GM21786 (cell line): ENCODE results near the gene RRAGA.
A peak's percentile ranks its signal among the peaks of the same experiment; 100 is the strongest.

ENCODE experiments used
- ATAC-seq: cut with Tn5 transposase; IDR thresholded peaks from one replicate; pipeline ENCODE4 v1.9.1; 2021; ENCODE audit not compliant: unreplicated experiment

RRAGA gene, protein sequence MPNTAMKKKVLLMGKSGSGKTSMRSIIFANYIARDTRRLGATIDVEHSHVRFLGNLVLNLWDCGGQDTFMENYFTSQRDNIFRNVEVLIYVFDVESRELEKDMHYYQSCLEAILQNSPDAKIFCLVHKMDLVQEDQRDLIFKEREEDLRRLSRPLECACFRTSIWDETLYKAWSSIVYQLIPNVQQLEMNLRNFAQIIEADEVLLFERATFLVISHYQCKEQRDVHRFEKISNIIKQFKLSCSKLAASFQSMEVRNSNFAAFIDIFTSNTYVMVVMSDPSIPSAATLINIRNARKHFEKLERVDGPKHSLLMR

DNA sequence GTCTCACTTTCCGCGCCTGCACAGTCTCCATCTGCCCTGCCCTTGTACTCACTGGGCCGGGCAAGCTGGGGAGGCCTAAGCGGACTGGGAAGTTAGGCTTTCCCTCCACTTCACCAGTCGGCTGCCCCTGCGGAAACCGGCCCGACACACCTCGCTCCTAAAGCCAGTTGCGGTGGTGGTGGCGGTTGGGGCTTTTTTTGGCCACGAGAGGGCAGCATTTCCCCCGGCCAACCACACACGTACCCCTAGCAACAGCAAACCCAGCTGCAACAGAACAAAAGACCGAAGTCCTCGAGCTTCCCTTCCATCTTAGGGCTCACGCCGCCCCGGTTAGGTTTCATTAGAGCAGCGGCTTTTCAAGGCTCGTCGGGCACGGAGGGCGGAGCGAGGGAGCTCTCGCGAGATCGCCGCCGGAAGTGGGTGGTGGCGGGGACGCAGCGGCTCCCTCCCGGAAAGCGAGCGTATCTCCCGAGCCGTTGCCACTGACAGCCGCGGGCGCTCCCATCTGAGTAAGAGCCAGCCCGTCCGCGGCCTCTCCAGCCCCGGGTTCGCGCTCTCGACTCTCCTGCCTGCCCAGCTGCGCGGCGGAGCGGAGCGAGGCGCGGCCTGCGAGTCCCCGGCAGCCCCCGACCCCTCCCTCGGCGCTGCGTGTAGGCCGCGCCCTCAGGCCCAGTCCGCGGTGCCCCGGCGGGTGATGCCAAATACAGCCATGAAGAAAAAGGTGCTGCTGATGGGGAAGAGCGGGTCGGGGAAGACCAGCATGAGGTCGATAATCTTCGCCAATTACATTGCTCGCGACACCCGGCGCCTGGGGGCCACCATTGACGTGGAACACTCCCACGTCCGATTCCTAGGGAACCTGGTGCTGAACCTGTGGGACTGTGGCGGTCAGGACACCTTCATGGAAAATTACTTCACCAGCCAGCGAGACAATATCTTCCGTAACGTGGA, at the start of gene RRAGA:
TSS of gene RRAGA (plus strand) at position 462 of the 951 bp plus-strand sequence. CDS start at position 695, 233 bp downstream.
- peak; percentile 86 for ATAC-seq

DNA sequence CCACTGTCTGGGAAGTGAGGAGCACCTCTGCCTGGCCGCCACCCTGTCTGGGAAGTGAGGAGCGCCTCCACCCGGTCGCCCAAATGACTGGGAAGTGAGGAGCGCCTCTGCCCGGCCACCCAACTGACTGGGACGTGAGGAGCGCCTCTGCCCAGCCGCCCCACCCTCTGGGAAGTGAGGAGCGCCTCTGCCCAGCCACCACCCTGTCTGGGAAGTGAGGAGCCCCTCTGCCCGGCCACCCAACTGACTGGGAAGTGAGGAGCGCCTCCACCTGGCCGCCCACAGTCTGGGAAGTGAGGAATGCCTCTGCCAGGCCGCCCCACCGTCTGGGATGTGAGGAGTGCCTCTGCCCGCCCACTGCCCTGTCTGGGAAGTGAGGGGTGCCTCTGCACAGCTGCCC, 49.1 kb upstream of the RRAGA start:
- ATAC-seq = no peak

DNA sequence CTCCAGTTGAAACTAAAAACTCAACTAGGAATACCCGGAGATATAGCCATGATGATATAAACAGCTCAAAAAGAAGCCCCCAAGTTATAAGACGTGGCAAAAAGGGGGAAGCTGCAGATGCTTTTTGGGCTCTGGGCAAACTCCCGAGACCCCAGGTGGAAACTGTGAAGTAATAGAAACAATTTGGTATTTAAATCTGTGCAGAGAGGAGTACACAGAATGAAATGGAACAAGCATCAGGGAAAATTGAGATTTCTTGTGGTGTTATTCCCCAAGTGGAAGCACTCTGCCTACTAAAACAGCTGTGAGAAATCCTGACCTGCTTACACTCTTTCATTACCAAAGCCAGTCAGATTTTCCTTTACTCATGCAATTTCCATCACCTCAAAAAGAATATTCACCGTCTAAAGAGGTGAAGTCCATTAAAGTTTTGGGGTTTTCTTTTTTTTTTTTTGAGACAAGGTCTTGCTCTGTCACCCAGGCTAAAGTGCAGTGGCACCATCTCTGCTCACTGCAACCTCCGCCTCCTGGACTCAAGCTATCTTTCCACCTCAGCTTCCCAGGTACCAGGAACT, 39.7 kb upstream of the RRAGA start:
- ATAC-seq = no peak

DNA sequence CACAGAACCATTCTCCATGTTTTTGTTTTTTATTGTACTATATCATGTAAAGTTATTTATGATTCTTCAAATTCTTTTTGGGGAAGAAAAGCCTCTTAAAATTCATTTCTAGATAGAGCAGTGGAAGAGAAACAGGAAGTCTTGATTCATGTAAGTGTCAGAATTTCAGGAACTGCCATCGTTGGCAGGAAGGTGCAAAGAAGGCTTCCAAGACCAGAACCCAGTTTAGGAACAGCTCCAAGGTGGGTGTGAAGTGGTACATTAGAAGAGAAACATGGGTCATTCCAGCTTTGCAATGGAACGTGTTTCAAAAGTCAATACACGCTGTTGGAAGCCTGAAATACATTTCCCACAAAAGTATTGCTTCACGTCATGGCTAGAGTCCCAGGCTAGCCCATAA, 31.0 kb upstream of the RRAGA start:
- ATAC-seq = no peak

DNA sequence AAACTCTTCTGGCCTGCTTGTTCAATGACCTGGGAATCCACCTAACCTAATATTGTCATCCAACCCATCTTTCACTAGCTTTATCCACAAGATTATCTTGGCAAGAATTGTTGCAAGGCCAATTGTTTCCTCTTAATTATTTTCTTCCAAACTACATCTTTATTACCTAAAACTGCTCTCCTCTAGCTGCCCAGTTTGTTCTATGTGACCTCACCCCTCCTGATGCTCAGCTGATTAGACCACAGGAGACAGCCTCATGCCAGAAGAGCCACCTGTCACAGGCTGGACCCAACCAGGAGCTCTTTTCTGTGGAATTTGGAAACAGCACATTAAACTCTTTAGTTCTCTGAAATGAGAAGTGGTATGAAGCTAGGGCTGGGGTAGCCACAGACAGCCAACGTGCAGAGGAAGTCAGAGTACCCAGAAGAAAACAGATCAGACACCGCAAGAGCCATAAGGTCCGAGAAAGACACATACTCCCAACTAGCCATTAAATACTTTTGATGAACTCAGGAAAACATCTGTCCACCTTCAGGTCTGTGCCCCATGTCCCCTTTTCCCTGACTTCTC, 28.3 kb upstream of the RRAGA start:
- ATAC-seq = no peak

DNA sequence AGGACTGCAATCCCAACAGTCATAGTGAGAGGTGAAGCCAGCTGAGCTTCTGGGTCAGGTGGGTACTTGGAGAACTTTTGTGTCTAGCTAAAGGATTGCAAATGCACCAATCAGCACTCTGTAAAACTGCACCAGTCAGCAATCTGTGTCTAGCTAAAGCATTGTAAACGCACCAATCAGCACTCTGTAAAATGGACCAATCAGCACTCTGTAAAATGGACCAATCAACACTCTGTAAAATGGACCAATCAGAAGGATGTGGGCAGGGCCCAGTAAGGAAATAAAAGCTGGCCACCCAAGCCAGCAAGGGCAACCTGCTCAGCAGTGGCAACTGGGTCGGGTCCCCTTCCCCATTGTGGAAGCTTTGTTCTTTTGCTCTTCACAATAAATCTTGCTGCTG, 27.6 kb upstream of the RRAGA start:
- peak; percentile 5 for ATAC-seq

DNA sequence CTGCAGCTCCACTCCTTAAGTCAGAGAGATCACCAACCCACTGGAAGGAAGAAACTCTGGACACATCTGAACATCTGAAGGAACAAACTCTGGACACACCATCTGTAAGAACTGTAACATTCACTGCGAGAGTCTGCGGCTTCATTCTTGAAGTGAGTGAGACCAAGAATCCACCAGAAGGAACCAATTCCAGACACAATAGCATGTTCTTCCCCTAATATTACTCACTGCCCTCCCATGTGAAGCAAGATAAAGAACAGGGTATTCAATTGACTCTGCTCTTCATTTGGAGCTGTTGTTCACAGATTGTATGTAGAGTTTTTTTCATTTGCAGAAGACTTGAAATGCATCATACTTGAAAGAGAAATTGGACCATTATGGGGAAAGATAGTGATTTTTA, 27.0 kb upstream of the RRAGA start:
- peak; percentile 53 for ATAC-seq

DNA sequence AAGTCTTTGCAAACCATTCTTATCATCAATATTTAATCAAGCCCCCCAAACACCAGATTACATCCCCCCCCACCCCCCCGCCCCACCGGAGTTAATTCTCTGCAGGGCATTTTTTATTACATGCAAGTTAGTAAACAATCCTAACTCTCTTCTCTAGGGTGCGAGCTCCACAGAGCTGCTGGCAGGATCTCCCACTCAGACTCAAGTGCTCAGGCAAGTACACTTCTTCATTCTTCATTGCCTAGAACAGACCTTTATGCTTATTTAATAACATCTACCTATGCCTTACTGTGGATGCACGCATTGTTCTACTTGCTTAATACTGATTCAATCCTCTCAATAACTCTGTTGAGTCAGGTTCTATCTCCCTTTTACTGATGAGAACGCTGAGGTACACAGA, 26.1 kb upstream of the RRAGA start:
- no peak for ATAC-seq

DNA sequence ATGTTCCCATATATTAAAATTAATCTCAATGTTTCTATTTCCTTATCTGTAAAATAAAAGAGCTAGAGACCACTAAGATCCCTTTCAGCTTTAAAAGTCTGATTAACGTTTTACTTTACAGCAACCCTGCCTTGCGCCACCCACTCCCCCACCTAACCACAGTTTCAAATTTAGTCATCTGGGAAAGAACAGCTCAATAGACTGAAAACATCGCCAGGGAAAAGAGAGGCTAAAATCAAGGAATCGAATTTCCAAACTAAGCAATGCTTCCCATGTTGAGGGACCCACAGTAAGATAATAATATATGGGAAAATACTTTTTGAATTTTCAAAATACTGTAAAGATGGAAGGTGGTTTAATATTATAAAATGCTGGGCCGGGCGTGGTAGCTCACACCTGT, 22.9 kb upstream of the RRAGA start:
- no peak for ATAC-seq

DNA sequence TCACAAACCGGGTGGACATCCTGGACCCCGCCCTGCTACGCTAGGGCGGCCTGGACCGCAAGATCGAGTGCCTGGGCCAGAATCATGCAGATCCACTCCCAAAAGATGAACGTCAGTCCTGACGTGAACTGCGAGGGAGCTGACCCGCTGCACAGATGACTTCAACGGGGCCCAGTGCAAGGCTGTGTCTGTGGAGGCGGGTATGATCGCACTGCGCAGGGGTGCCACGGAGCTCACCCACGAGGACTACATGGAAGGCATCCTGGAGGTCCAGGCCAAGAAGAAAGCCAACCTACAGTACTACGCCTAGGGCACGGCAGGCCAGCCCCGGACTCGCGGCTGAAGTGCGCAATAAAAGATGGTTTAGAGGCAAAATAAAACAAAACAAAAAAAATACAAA, 21.4 kb upstream of the RRAGA start:
- ATAC-seq = no peak

DNA sequence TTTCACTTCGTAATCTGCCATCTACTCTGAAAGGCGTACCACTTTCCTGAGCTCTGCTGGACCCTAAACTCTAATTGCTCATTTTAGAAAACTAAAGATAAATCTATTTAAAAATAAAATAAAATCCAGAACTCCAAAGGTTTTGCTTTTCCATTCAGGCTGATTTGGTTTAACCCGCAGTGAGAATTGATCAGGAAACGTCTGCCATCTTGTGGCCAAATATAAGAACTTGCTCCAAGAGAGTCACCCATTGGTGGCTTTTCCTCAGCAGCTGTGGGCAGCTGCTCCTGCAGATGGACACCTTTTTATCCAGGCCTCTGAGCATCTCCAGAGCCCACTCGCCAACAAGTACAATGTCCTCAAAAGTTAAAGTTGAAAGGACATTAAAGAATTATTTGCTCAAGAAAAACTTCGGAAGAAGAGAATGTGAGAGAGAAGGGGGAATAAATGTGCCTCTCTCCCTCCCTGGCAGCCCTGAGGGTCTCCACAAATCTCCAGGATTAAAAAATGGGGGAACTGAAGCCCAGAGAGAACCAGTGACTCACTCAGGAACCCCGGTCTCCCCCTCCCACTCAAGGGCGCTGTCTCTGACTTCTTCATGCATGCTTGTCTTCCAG, 20.3 kb upstream of the RRAGA start:
- peak; percentile 57 for ATAC-seq

DNA sequence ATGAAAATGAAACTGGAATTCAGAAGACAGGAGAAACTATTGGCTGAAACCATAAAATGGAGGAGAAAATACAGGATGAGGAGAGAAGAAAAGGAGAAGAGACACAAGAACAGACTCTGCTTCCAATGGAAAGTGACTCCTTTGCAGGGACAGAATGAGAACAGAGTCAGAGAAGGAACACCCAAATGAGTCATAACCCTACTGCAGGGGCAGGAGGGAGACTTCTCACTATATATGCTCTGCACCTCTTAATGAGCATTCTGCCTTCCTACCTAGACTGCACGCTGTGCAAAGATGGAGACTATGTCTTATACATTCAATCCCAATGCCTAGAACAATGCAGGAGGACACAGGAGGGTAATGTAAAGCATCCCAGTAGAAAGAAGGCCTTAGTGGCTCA, 18.3 kb upstream of the RRAGA start:
- ATAC-seq = peak; percentile 65

DNA sequence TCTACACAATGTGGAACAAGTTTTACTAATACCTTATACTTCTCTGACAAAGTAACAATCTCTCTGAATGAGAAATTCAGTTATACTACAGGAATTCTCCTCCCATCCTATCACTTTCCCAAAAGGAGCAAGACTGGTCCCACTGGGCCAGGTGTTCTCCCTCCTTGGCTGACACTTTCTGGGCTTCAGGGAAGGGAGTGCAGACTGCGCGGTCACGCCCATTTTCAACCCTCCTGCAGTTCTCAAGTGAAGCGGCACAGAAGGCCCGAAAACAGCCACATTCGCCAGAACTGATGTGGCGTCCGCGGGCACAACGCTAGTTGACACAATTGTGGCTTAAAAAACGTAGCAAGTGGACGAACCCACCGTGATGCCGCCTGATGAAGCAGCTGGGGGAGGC, 16.8 kb upstream of the RRAGA start:
- ATAC-seq = no peak

DNA sequence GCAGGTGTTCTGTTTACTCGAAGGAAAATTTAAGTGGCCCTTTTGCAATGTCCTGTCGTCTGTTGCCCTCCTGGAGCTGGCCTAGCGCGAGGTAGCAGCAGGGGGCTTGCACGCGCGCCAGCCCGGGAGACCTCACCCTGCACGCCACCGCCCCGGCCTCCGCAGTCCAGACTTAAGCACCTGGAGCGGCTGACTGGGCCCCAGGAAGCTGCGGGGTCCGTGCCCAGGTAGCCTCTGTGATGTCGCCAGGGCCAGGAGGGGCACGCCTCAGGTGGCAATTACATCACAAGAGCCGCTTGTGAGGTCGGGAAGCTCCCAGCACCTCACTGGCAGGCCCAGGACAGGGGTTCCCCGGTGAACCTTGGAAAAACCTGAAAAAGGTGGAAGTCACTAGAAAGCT, 16.2 kb upstream of the RRAGA start, which contains the start of gene SAXO1:
TSS of gene SAXO1 (minus strand) at position 195 of the 400 bp plus-strand sequence. CDS start 301 bp downstream, outside the sequence.
- no peak for ATAC-seq

DNA sequence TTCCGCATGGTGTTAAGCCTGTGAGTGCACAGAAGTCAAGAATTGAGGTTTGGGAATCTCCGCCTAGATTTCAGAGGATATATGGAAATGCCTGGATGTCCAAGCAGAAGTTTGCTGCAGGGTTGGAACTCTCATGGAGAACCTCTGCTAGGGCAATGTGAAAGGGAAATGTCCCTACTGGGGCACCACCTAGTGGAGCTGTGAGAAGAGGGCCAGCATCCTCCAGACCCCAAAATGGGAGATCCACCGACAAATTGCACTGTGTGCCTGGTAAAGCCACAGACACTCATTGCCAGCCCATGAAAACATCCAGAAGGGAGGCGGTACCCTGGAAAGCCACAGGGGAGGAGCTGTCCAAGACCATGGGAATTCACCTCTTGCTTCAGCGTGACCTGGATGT, 12.6 kb upstream of the RRAGA start:
- no peak for ATAC-seq

DNA sequence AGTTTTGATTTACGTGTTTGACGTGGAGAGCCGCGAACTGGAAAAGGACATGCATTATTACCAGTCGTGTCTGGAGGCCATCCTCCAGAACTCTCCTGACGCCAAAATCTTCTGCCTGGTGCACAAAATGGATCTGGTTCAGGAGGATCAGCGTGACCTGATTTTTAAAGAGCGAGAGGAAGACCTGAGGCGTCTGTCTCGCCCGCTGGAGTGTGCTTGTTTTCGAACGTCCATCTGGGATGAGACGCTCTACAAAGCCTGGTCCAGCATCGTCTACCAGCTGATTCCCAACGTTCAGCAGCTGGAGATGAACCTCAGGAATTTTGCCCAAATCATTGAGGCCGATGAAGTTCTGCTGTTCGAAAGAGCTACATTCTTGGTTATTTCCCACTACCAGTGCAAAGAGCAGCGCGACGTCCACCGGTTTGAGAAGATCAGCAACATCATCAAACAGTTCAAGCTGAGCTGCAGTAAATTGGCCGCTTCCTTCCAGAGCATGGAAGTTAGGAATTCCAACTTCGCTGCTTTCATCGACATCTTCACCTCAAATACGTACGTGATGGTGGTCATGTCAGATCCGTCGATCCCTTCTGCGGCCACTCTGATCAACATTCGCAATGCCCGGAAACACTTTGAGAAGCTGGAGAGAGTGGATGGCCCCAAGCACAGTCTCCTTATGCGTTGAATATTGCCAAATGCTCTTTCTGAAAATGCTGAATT, 850 bp downstream of the RRAGA start:
- no peak for ATAC-seq

DNA sequence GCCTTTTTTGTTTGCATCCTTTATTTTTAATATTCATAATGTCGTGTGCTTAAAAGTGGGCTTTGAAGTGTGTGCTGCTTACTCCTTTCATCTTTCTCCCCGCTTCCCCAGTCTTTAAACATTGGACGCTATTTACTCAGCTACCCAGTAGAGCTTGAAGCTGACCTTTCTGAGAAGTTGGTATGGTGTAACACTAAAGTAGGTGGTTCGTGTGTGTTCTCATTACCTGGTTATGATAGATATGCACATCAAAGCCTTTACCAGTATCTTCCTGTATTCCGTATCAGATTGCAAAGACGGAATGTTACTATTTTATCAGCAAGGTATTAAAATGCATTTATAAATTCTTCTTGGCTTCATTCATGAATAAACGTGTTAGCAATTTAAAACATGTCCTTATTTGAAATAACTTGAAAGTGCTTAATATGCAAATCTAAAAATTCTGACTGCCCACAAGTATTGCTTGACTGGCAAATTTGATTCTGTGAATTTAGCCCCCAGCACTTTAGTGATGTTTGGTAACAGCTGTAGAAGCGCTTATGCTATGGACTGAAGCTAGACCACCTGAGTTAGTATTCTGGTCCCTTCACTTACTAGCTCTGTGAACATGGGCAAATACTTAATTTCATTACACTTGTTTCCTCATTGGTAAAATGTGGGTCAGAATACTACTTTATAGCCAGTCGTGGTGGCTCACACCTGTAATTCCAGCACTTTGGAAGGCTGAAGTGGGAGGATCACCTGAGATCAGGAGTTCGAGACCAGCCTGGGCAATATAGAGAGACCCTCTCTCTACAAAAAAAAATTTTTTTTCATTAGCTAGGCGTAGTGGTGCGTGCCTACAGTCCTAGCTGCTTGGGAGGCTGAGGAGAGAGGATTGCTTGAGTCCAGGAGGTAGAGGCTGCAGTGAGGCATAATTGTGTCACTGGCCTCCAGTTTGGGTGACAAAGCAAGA, 1.7 kb downstream of the RRAGA start:
- no peak for ATAC-seq

DNA sequence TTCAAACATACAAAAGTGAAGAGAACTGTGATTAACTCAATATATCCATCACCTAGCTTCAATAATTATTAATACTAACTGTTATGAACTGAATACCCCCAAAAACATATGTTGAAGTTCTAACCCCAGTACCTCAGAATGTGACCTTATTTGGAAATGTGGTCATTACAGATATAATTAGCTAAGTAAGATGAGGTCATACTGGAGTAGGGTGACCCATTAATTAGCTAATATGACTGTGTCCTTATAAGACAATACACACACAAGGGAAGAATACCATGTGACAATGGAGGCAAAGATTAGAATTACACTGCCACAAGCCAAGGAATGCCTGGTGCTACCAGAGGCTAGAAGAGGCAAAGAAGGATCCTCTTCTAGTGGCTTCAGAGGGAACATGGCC, 7.8 kb downstream of the RRAGA start:
- no peak for ATAC-seq

DNA sequence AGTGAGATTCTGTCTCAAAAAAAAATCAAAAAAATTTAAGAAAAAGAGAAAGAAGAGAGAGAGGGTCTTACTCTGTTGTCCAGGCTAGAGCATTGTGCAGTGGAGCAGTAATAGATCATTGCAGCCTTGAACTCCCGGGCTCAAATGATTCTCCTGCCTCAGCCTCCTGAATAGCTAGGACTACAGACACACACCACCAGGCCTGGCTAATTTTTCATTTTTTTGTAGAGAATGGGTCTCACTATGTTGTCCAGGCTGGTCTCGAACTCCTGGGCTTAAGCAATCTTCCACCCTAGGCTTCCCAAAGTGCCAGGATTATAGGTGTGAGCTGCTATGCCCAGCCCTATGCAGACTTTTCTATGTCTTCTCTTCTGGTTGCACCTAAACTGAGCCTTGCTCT, 25.0 kb downstream of the RRAGA start:
- ATAC-seq = no peak
